Stimulated activated CD8-positive, alpha-beta memory T cell treated with anti-CD3 and anti-CD28 coated beads, Interleukin-7, amount 100 ng/mL, for 48 hours (primary cell): ENCODE measurements around the gene LRRIQ1.

Experiments
- DNase-seq, 2 donors: peaks; one replicate each; pipeline ENCODE4 v3.0.0-alpha.2; 2020; ENCODE audit warnings: low read depth in 1 of 2; ENCODE audit errors: extremely low read depth in 1 of 2

Gene LRRIQ1

DNA sequence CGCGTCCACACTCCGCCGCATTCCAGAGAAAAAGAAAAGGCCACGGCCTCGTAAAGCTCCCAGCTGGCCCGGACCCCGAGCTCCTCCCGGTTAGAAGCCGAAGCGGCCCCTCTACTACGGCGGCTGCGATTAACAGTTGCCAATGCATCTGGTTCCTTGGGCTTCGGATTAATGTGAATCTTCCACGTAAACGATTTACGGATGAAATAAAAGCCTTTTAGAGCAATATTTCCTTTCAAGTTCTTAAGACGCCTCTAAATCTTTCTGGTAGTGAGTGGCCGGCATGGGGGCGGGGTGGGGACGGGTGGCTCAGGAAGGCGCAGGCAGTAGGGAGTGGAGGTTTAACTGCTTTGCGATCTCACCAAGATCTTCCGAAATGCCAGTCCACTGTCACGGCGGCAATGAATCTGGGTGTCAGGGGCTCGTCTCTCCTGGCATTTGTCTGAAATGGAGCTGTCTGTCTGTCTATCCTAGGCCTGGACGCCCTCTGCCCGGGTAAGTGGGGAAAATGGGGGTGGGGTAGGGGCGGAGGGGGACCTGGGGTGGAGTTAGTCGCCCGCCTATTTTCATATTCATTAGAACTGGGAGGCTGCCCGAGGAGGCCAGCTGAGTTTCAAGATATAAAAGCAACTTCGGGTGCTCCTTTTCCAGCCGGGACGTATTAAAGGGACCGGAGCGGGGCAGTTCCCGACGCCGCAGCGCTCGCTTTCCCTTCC lies 243.5 kb downstream of the LRRIQ1 start:
- no peak for DNase-seq

DNA sequence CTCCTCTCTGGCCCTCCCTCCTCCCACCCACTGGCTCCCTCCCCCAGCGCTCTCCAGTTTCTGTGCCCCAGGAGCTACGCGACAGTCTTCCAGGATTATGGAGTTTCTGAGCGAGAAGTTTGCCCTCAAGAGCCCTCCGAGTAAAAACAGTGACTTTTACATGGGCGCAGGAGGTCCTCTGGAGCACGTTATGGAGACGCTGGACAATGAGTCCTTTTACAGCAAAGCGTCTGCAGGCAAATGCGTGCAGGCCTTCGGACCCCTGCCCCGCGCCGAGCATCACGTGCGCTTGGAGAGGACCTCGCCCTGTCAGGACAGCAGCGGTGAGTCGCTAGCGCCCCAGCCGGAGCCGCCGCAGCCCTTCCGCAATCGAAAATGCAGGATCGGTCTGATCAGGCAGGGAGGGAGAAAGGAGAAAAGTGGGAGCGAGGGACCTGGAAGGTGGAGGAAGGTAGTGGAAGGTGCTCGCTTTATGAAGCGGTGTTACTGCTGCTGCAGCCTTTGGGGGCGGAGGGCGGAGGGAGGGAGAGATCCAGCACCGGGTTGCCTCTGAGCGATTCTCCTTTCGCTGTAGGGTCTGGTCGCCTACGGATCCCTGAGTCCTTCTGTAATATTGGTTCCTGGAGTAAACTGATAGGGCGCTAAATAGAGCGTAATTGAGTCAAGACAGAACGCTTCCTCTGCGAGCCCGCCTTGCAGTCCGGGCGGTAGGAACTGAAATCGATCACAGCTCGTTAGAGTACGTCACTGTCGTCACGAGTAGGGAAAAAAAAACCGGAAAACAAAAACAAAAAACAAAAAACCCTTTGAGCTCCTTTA lies 244.2 kb downstream of the LRRIQ1 start, which contains the start of gene ALX1:
TSS of gene ALX1 (plus strand) at position 56 of the 819 bp plus-strand sequence. CDS start at position 98, 42 bp downstream.
- DNase-seq, result no peak

GRCh38 chr12:85280984-85281630 lies 245.0 kb downstream of the LRRIQ1 start:
- no peak for DNase-seq

GRCh38 chr12:85281636-85282312 lies 245.6 kb downstream of the LRRIQ1 start:
- DNase-seq, result no peak

DNA sequence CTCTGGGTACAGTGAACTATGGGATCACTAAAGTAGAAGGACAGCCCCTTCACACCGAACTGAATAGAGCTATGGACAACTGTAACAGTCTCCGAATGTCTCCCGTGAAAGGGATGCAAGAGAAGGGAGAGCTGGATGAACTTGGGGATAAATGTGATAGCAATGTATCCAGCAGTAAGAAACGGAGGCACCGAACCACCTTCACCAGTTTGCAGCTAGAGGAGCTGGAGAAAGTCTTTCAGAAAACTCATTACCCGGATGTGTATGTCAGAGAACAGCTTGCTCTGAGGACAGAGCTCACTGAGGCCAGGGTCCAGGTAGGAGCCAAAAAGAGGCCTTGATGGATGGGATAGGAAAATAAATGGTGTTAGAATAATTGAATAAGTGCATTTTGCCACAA lies 247.4 kb downstream of the LRRIQ1 start:
- no peak for DNase-seq
